SU-DHL-6 (cell line): ENCODE data around the gene TMEM163.
"Not testable (repeated sequence)": the region's sequence is repeated elsewhere in the genome, so short reads cannot be mapped to it uniquely, and the experiment has no call there.

ENCODE experiments used
- H2AFZ ChIP-seq: fragments of 200-600 bp; sonication (generic); 2 replicates; pipeline ENCODE4 v1.6.1; 2014; ENCODE audit warnings: low read depth, mild to moderate bottlenecking, moderate library complexity, mixed read lengths, antibody characterized with exemption, low read length; ENCODE audit not compliant: severe bottlenecking
- H3F3A ChIP-seq: fragments of 200-600 bp; shearing (Covaris generic); 2 replicates; pipeline ENCODE4 v1.6.0; 2016; ENCODE audit warnings: antibody characterized with exemption, mild to moderate bottlenecking; ENCODE audit not compliant: insufficient read depth
- H3K27ac ChIP-seq: fragments of 200-600 bp; sonication (generic); 2 replicates; pipeline ENCODE4 v1.5.1; 2016; ENCODE audit warnings: low read depth, mild to moderate bottlenecking, low read length, moderate library complexity, mixed read lengths
- H3K27me3 ChIP-seq: fragments of 200-600 bp; sonication (generic), shearing (Covaris generic); 2 replicates; pipeline ENCODE4 v1.6.0; 2014; ENCODE audit warnings: mild to moderate bottlenecking, low read length
- H3K36me3 ChIP-seq: fragments of 200-600 bp; sonication (generic); 2 replicates; pipeline ENCODE4 v1.6.1; 2014; ENCODE audit warnings: mild to moderate bottlenecking, low read length, mixed read lengths
- H3K4me2 ChIP-seq: fragments of 300-600, 200-600 bp; shearing (Covaris generic), sonication (generic); 2 replicates; pipeline ENCODE4 v1.6.0; 2014; ENCODE audit warnings: low read length, low read depth, mild to moderate bottlenecking; ENCODE audit not compliant: poor library complexity, severe bottlenecking
- H3K4me3 ChIP-seq: fragments of 200-600 bp; sonication (generic); 2 replicates; pipeline ENCODE4 v1.5.1; 2014; ENCODE audit warnings: antibody characterized with exemption, low read length, mild to moderate bottlenecking, mixed read lengths; ENCODE audit not compliant: insufficient read depth, poor library complexity, severe bottlenecking
- H3K79me2 ChIP-seq: fragments of 200-600 bp; sonication (generic); 2 replicates; pipeline ENCODE4 v1.6.1; 2014; ENCODE audit warnings: mild to moderate bottlenecking, low read length, moderate library complexity; ENCODE audit not compliant: insufficient read depth
- H3K9ac ChIP-seq: fragments of 200-600 bp; sonication (generic); 2 replicates; pipeline ENCODE4 v1.7.0; 2014; ENCODE audit warnings: mild to moderate bottlenecking, low read length
- H3K9me2 ChIP-seq: fragments of 200-600 bp; sonication (generic); replicated peaks from 2 replicates; pipeline ENCODE4 v1.6.1; 2014; ENCODE audit warnings: low read length; ENCODE audit not compliant: insufficient read depth
- H3K9me3 ChIP-seq: fragments of 200-600 bp; sonication (generic); 2 replicates; pipeline ENCODE4 v1.6.1; 2014; ENCODE audit warnings: low read length, mixed read lengths; ENCODE audit not compliant: insufficient read depth
- H4K20me1 ChIP-seq: fragments of 200-600 bp; sonication (generic); 2 replicates; pipeline ENCODE4 v1.6.1; 2014; ENCODE audit warnings: low read depth, mild to moderate bottlenecking, antibody characterized with exemption, low read length, moderate library complexity, mixed read lengths
- CTCF ChIP-seq: fragments of 200-600 bp; sonication (generic); IDR thresholded peaks from one replicate; pipeline ENCODE4 v1.5.1; 2017; ENCODE audit warnings: antibody characterized with exemption, mild to moderate bottlenecking, low read length, moderate library complexity; ENCODE audit not compliant: insufficient read depth, poor library complexity, severe bottlenecking
- EZH2phosphoT487 ChIP-seq: fragments of 200-600 bp; sonication (generic), shearing (Covaris generic); conservative IDR thresholded peaks from 2 replicates; pipeline ENCODE4 v1.6.1; 2018; ENCODE audit warnings: mild to moderate bottlenecking, antibody characterized with exemption, low read length, moderate library complexity, mixed read lengths

Gene TMEM163

DNA sequence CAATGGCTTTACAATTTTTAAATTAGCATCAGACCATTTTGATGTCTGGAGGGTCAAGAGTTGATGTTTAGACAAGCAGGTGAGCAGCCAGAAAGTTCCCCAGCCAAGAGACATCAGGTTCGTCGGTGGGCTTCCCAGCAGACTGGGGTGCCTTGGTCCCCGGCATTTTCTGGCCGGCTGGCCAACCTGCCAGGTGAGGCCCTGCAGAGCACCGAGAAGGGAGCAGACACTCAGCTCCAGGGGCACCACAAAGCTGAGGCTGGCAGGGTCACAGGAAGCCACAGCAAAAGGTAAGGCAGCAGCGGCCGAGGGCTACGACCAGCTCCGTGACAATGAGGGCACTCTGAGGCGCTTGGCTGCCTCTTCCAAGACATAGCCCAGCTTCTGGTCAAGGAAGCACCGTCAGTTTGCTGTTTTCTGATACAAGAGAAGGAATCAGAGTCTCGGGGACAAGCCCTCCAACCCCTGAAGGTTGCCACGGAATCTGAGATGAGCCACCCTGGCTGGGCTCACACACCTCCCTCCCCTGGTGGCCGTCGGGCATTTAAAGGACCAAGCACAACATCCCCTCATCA is 235.9 kb downstream of the TMEM163 start:
- Histone ChIP-seq H3F3A (no peaks in the 10 kb centered on the region), H3K9me3 (no peaks in the 10 kb centered on the region), H3K9ac (no peak overlapping the region), H2AFZ (no peak overlapping the region), H3K79me2 (no peaks in the 10 kb centered on the region), H3K4me3 (no peak overlapping the region), H3K4me2 (no peak overlapping the region), H3K27ac (no peak overlapping the region), H3K9me2 (no peaks in the 10 kb centered on the region), H3K27me3 (no peaks in the 10 kb centered on the region), H4K20me1 (no peaks in the 10 kb centered on the region), H3K36me3 (no peaks in the 10 kb centered on the region)
- TF ChIP-seq CTCF, result no peak
- TF ChIP-seq EZH2phosphoT487, result no peak

GRCh38 chr2:134482131-134482723 is 236.6 kb downstream of the TMEM163 start:
- H3K9me2 ChIP-seq, result no peaks in the 10 kb centered on the region
- H3K9ac ChIP-seq, result no peak overlapping the region
- TF ChIP-seq EZH2phosphoT487 (no peak), CTCF (no peak)
- no peaks in the 10 kb centered on the region for H3K36me3 ChIP-seq
- H2AFZ ChIP-seq, result no peak overlapping the region
- H3K4me2 ChIP-seq, result no peak overlapping the region
- no peaks in the 10 kb centered on the region for H4K20me1 ChIP-seq
- H3K9me3 ChIP-seq, result no peaks in the 10 kb centered on the region
- H3K79me2 ChIP-seq, result no peaks in the 10 kb centered on the region
- H3F3A ChIP-seq, result no peaks in the 10 kb centered on the region
- no peak overlapping the region for H3K27ac ChIP-seq
- no peaks in the 10 kb centered on the region for H3K27me3 ChIP-seq
- H3K4me3 ChIP-seq, result no peak overlapping the region

- H3K27ac ChIP-seq, result no peak overlapping the region
- no peaks in the 10 kb centered on the region for H3K36me3 ChIP-seq
- no peaks in the 10 kb centered on the region for H3K27me3 ChIP-seq
- no peaks in the 10 kb centered on the region for H3K9me2 ChIP-seq
- H3F3A ChIP-seq, result no peaks in the 10 kb centered on the region
- no peak overlapping the region for H3K9ac ChIP-seq
- no peaks in the 10 kb centered on the region for H4K20me1 ChIP-seq
- no peaks in the 10 kb centered on the region for H3K9me3 ChIP-seq
- no peak overlapping the region for H3K4me3 ChIP-seq
- H3K79me2 ChIP-seq, result no peaks in the 10 kb centered on the region
- TF ChIP-seq CTCF (no peak), EZH2phosphoT487 (no peak)
- H2AFZ ChIP-seq, result no peak overlapping the region
- no peak overlapping the region for H3K4me2 ChIP-seq
Observed at GRCh38 chr2:134479696-134480330, 239.0 kb downstream of the TMEM163 start.

DNA sequence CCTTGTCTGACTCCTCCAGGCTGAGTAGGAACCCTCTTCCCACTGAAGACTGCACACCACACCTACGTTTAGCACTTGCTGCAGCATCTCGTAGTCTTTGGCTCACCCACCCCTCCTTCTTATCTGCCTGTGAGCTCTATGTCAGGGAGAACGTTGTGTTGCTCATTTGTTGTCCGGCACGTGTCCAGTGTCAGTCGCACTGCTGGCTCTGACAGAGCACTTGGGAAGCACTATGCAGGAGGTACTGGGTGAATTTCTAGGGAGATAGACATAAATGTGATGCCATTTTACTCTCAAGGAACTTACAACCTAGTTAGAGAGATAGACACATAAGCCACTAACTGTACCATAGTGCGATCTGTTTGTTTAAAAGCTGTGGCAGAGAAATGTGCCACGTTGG is 241.8 kb downstream of the TMEM163 start:
- not testable (repeated sequence) for H3K79me2 ChIP-seq, H3K27me3 ChIP-seq, H3K27ac ChIP-seq, H3K9me2 ChIP-seq, H3K36me3 ChIP-seq, H3K4me3 ChIP-seq, H3K9me3 ChIP-seq, H4K20me1 ChIP-seq, H2AFZ ChIP-seq, H3K9ac ChIP-seq, H3K4me2 ChIP-seq, H3F3A ChIP-seq
